ENCODE results near the gene GAGE1. TPM values are rescaled to one million over a fixed set of nuclear protein-coding genes. Genes with fewer than 3 reads are reported as not detected.

GAGE1 gene
- total RNA-seq, 6 experiments from 2014 or later = not detected

GRCh38 chrX:49610718-49611310 lies 12.0 kb downstream of the GAGE1 start:
- TF ChIP-seq, protein P1, sequence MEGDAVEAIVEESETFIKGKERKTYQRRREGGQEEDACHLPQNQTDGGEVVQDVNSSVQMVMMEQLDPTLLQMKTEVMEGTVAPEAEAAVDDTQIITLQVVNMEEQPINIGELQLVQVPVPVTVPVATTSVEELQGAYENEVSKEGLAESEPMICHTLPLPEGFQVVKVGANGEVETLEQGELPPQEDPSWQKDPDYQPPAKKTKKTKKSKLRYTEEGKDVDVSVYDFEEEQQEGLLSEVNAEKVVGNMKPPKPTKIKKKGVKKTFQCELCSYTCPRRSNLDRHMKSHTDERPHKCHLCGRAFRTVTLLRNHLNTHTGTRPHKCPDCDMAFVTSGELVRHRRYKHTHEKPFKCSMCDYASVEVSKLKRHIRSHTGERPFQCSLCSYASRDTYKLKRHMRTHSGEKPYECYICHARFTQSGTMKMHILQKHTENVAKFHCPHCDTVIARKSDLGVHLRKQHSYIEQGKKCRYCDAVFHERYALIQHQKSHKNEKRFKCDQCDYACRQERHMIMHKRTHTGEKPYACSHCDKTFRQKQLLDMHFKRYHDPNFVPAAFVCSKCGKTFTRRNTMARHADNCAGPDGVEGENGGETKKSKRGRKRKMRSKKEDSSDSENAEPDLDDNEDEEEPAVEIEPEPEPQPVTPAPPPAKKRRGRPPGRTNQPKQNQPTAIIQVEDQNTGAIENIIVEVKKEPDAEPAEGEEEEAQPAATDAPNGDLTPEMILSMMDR (IDR thresholded peaks at IDR 0.05) = no peak
- no peak for TF ChIP-seq POLR2A (IDR thresholded peaks at IDR 0.05)
- H3K36me3 ChIP-seq = no peaks in the 10 kb centered on the region
- DNase-seq (no peak), ATAC-seq (peak in 2 of 4 donors; percentile 46 to 53)
- no peak overlapping the region for H3K4me3 ChIP-seq
- intact Hi-C loops (cut with DNase I) = no loop called here
- H3K9me3 ChIP-seq = no peaks in the 10 kb centered on the region
- H3K4me1 ChIP-seq = no peaks in the 10 kb centered on the region
- peaks cover 0 to 7% of the 10 kb centered on the region in 2 donors for H3K27me3 ChIP-seq
- 29% methylated on average over 7 of the region's 7 CpGs for WGBS (ENCODE audit: insufficient coverage, low coverage, low lambda C conversion rate, missing lambda C conversion rate)
- no peak overlapping the region for H3K27ac ChIP-seq

- Histone ChIP-seq H3K27ac (no peak overlapping the region), H3K36me3 (no peaks in the 10 kb centered on the region), H3K4me1 (no peaks in the 10 kb centered on the region), H3K4me3 (no peak overlapping the region), H3K9me3 (no peaks in the 10 kb centered on the region), H3K27me3 (no peaks in the 10 kb centered on the region)
- ATAC-seq (no peak), DNase-seq (no peak)
- no peak for TF ChIP-seq POLR2A (IDR thresholded peaks at IDR 0.05)
- TF ChIP-seq, protein P1 (IDR thresholded peaks at IDR 0.05) = no peak
- intact Hi-C loops (cut with DNase I) = no loop called here
- WGBS (ENCODE audit: insufficient coverage, low coverage, low lambda C conversion rate, missing lambda C conversion rate) = 56% methylated on average over 2 of the region's 2 CpGs
These were observed 19.8 kb downstream of the GAGE1 start for GRCh38 chrX:49618574-49618973.

DNA sequence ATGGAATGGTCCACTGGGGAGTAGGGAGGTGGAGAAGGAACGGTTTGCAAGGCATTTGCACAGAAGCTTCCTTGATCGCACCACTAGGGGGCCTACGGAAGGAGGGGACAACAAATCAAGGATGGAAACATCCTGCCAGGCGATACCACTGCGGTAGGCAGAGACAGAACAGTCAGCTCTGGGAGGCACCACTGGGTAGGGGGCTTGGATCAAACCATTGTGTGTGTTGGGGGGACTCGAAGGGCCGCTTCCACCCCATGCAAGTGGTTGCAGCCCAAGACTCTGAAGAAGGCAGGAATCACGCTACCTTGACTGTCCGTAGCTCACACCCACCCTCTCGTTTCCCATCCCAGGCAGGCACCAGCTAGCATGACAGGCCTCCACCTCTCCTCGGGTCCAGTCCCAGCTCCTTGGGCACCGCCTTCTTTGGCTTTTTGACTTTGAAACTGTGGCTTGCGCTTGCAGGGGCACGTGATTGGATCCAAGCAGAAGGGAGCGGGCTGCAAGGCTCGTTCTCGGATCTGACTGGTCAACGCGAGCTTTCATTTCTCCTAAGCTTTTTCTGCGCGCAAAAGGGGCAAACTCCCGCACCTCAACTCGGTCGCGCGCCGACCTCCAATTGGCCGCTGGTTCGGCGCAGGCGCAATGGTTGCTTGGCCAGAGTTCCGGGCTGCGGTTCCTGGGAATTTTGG lies 28.4 kb downstream of the GAGE1 start:
- H3K27ac ChIP-seq = no peak overlapping the region
- peak; percentile 21 to 68 (median 44) for ATAC-seq
- H3K9me3 ChIP-seq = no peaks in the 10 kb centered on the region

GRCh38 chrX:49644991-49645637 lies 46.3 kb downstream of the GAGE1 start:
- intact Hi-C loops (cut with DNase I) = no loop called here
- H3K27ac ChIP-seq = no peak overlapping the region
- H3K27me3 ChIP-seq = peaks cover 0 to 5% of the 10 kb centered on the region in 2 donors
- no peaks in the 10 kb centered on the region for H3K36me3 ChIP-seq
- no peaks in the 10 kb centered on the region for H3K4me1 ChIP-seq
- no peaks in the 10 kb centered on the region for H3K9me3 ChIP-seq
- DNase-seq (no peak), ATAC-seq (peak in 1 of 4 donors; percentile 37)
- TF ChIP-seq POLR2A (IDR thresholded peaks at IDR 0.05) = no peak
- TF ChIP-seq, protein P1 (IDR thresholded peaks at IDR 0.05) = no peak
- H3K4me3 ChIP-seq = no peak overlapping the region
- 100% methylated on average over 1 of the region's 8 CpGs for WGBS (ENCODE audit: insufficient coverage, low coverage, low lambda C conversion rate, missing lambda C conversion rate)

More for the DNA sequence above, 28.4 kb downstream of the GAGE1 start:
- intact Hi-C loops (cut with DNase I) = no loop called here
- DNase-seq = no peak
- no peak for TF ChIP-seq POLR2A (IDR thresholded peaks at IDR 0.05)
- TF ChIP-seq, protein P1 (IDR thresholded peaks at IDR 0.05) = peak in 2 of 4 donors; percentile 14 to 31
- Histone ChIP-seq H3K27me3 (no peaks in the 10 kb centered on the region), H3K4me1 (no peaks in the 10 kb centered on the region), H3K36me3 (no peaks in the 10 kb centered on the region), H3K4me3 (peak overlapping the region in 1 of 3 donors; percentile 2)
- 79% methylated on average over 15 of the region's 33 CpGs for WGBS (ENCODE audit: insufficient coverage, low coverage, low lambda C conversion rate, missing lambda C conversion rate)
